ENCODE measurements around the gene HOXC13. TPM values are rescaled to one million over a fixed set of nuclear protein-coding genes. Genes with fewer than 3 reads are reported as not detected.

HOXC13 gene
- total and polyA plus RNA-seq, 9 of the 15 experiments (the other 6 are each of a cell fraction or from before 2014, with no cell fraction given), result 0.03 to 0.29 (median 0.17) TPM; not detected in 2

- CTCF ChIA-PET (ENCODE audit: low intra/inter-chr PET ratio), result no interaction called here
- H2AFZ ChIP-seq (ENCODE audit: low read depth, low read length), result no peak overlapping the region
- ATAC-seq, result no peak
- peaks cover 0 to 4% of the 10 kb centered on the region in 2 experiments; a peak in 1 of 5 replicates for H3K4me1 ChIP-seq (replicated peaks in 1 of 2; ENCODE audit: control insufficient read depth in 2 of 2, insufficient read depth in 2 of 2, low read length in 2 of 2)
- H3K79me2 ChIP-seq (ENCODE audit: control insufficient read depth, insufficient read depth, low read length), result no peaks in the 10 kb centered on the region
- in situ Hi-C loops (cut with MboI) (no loop called here), intact Hi-C loops (cut with micrococcal nuclease) (no loop called here)
- H4K20me1 ChIP-seq (replicated peaks; ENCODE audit: control insufficient read depth, insufficient read depth, low read length), result no peaks in the 10 kb centered on the region
- no peak for DNase-seq (ENCODE audit: extremely low read depth in 1 of 4, low spot score in 3 of 4)
- no peak overlapping the region for H3K4me3 ChIP-seq
- no peak for TF ChIP-seq SRSF1 (IDR thresholded peaks at IDR 0.05; ENCODE audit: low read depth, low read length)
- no peak for TF ChIP-seq HBP1 (CRISPR knock-in tag; IDR thresholded peaks at IDR 0.05)
- TF ChIP-seq PRDM10 (IDR thresholded peaks at IDR 0.05; ENCODE audit: partially characterized antibody), result no peak
- no peak for TF ChIP-seq ATF7 (IDR thresholded peaks at IDR 0.05)
- no peak for TF ChIP-seq SNAPC5 (CRISPR knock-in tag; IDR thresholded peaks at IDR 0.05)
- TF ChIP-seq ZNF274 (IDR thresholded peaks at IDR 0.05; ENCODE audit: borderline replicate concordance, low read depth, low read length), result no peak
- no peak for TF ChIP-seq ZNF408 (CRISPR knock-in tag; IDR thresholded peaks at IDR 0.05; ENCODE audit: low read depth)
- no peak for TF ChIP-seq MTA1 (IDR thresholded peaks at IDR 0.05; ENCODE audit: borderline replicate concordance)
- TF ChIP-seq NR1H2 (CRISPR knock-in tag; IDR thresholded peaks at IDR 0.05), result no peak
- POLR2A ChIA-PET, result interaction anchor here (0.6 to 0.8 kb wide), 2 partner anchors 223 to 229 kb away, joined by 3 read pairs; no protein-coding TSS in a partner anchor
- 13% methylated on average over 40 of the region's 45 CpGs for WGBS (ENCODE audit: insufficient coverage, low coverage, missing lambda C conversion rate)
- no TSS peak for BruUV-seq (replicated peaks)
- no peaks in the 10 kb centered on the region for H3K9me3 ChIP-seq (replicated peaks; ENCODE audit: control insufficient read depth, insufficient read depth, low read depth, low read length)
- no peak overlapping the region for H3K27ac ChIP-seq (ENCODE audit: extremely low read depth, low read depth, low read length)
- H3K9me1 ChIP-seq (ENCODE audit: control insufficient read depth, insufficient read depth, low read length), result no peaks in the 10 kb centered on the region
- no peak overlapping the region for H3K4me2 ChIP-seq (ENCODE audit: insufficient read depth, low read length)
- no peaks in the 10 kb centered on the region for H3K36me3 ChIP-seq (ENCODE audit: control insufficient read depth, insufficient read depth, low read length)
- H3K27me3 ChIP-seq (ENCODE audit: control insufficient read depth in 2 of 2, insufficient read depth in 2 of 2, low read length in 2 of 2), result peaks cover 52 to 62% of the 10 kb centered on the region in 2 experiments
- no peak for FAIRE-seq
- no peak overlapping the region for H3K9ac ChIP-seq (ENCODE audit: insufficient read depth in 1 of 2, low read depth in 2 of 2, low read length in 2 of 2)
Measured at GRCh38 chr12:53927220-53928029, 11.2 kb upstream of the HOXC13 start.

All from K562 (cell line).